Heart left ventricle (tissue), 16 donors: ENCODE data around the gene SCN9A. TPM values are rescaled to one million over a fixed set of nuclear protein-coding genes. Genes with fewer than 3 reads are reported as not detected.

Experiments
- ATAC-seq, 4 donors: fragments of 200-7000 bp; cut with Tn5 transposase; one replicate each; pipeline ENCODE4 v1.9.1; 2020 to 2022; ENCODE audit warnings: moderate library complexity in 4 of 4, mild to moderate bottlenecking in 3 of 4, moderate number of reproducible peaks in 1 of 4
- DNase-seq, 5 donors: peaks; one replicate each; pipeline ENCODE4 v3.0.0-alpha.2; 2020
- H3K27ac ChIP-seq, 12 donors: fragments of 200-600 bp; sonication (generic) in 4 of 12; one replicate each; pipeline versions ENCODE4 v1.5.0 to v1.8.0; 2016 to 2022; ENCODE audit warnings: mild to moderate bottlenecking in 2 of 12
- H3K27me3 ChIP-seq, 9 donors: fragments of 200-600 bp; sonication (generic) in 2 of 9; one replicate each; pipeline versions ENCODE4 v1.5.1 to v1.8.0; 2016 to 2022; ENCODE audit warnings: mild to moderate bottlenecking in 3 of 9
- H3K36me3 ChIP-seq, 9 donors: fragments of 200-600 bp; sonication (generic) in 2 of 9; one replicate each; pipeline versions ENCODE4 v1.5.0 to v1.8.0; 2018 to 2022; ENCODE audit warnings: mild to moderate bottlenecking in 2 of 9
- H3K4me1 ChIP-seq, 12 donors: fragments of 200-600 bp; sonication (generic) in 4 of 12; one replicate each; pipeline versions ENCODE4 v1.5.0 to v1.8.0; 2016 to 2022; ENCODE audit warnings: mild to moderate bottlenecking in 3 of 12
- H3K4me3 ChIP-seq, 12 donors: fragments of 200-600 bp; sonication (generic) in 4 of 12; one replicate each; pipeline versions ENCODE4 v1.5.0 to v1.8.0; 2017 to 2022; ENCODE audit warnings: mild to moderate bottlenecking in 9 of 12, moderate library complexity in 4 of 12
- H3K9me3 ChIP-seq, 12 donors: fragments of 200-600 bp; sonication (generic) in 4 of 12; one replicate each; pipeline versions ENCODE4 v1.5.0 to v1.8.0; 2016 to 2022; ENCODE audit warnings: mild to moderate bottlenecking in 1 of 12
- POLR2A ChIP-seq, 2 donors: fragments of 450-650 bp; IDR thresholded peaks; one replicate each; pipeline ENCODE4 v1.6.1; 2017; ENCODE audit warnings: antibody characterized with exemption in 2 of 2, mild to moderate bottlenecking in 2 of 2, moderate library complexity in 2 of 2
- WGBS, 4 donors: extraction: QIAGEN DNeasy Blood & Tissue Kit in 2 of 4; methylation state at CpG; one replicate each; pipeline versions ENCODE4 v1.1.5 to v1.1.7; 2013 to 2018; 5-methylcytosine and 5-hydroxymethylcytosine counted together
- intact Hi-C, 10 donors: fragments of 100-400 bp; cut with DNase I; formaldehyde crosslinking; loops; one replicate each; pipeline versions ENCODE4 v1.11.1 to v1.14.2; 2022
- polyA plus RNA-seq, 2 donors: library from polyadenylated mRNA; stranded (reverse); fragments of 200-250 nt; gene quantifications; one replicate each; pipeline ENCODE4 v1.2.3, GENCODE V29; 2013
- total RNA-seq, 9 donors: library from RNA; depleted of rRNA in 2 of 9; stranded (reverse); fragments of >200 nt in 2 of 9; fragmentation: NEBNext Ultra II Directional in 3 of 9; extraction: Animal tissue kit (Norgen Biotek cat#: 25700) in 3 of 9; gene quantifications; one replicate each; pipeline versions ENCODE4 v1.1.0 to v1.2.4, GENCODE V29; 2016 to 2023
- TF ChIP-seq, protein P1 (sequence below), 12 donors: fragments of 200-600 bp; sonication (generic) in 4 of 12; IDR thresholded peaks; one replicate each; pipeline versions ENCODE4 v1.5.0 to v1.8.0; 2018 to 2022; ENCODE audit warnings: antibody characterized with exemption in 12 of 12, mild to moderate bottlenecking in 5 of 12
- donor health status: ischemic (EF 13 %, LVEDD 7.1; RV severe dilation, severe dysfunction).
- donor health status: healthy with polysubstance abuse.
- donor health status: DM: no; HTN: yes; CAD: no.
- donor health status: DM: no; HTN: no; CAD: no.
- donor health status: ischemic (EF 25% LVEDD 6.9; RV normal size, moderate dysfunction).
- donor health status: ischemic (EF 25% LVEDD 5.7; RV mildly dilated, moderate dysfunction).
- donor health status: healthy.
- donor health status: DM: yes; HTN: yes; CAD: no.
- donor health status: ischemic (EF 35%, LVEDD 5.7; RV mildly dilated, moderate dysfunction).
- donor health status: nonischemic (EF 11% LVEDD 7.7; RV severe dilation, severe dysfunction).
- donor health status: DM: yes; HTN: yes; CAD: no.
- donor health status: PGD.
- donor health status: ischemic (EF 29% LVEDD 5.4; RV normal size, mild dysfunction).
- donor health status: nonischemic (EF 23%, LVEDD 6.1; RV moderate dilation, normal function).

Gene SCN9A
- total and polyA plus RNA-seq, 11 donors = 0.08 to 3.2 (median 0.99) TPM

DNA sequence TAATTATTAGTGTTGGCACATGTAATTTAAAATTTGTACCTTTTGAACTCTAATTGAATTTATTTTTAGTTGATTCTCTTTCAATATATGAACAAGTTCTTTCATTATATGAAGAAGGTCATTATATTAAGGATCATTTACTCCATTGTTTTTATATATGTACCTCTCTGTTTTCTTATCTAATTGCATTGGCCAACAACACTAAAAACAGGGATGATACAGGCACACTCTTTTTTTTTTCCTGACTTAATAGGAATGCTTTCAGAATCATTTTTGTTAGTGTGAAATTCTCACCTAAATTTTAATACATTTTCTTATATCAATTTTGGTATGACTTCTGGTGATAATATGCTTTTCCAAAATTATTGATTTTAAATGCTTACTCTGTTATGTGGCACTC is 173.0 kb downstream of the SCN9A start:
- no peaks in the 10 kb centered on the region for H3K27me3 ChIP-seq
- no peak overlapping the region for H3K27ac ChIP-seq
- no peak for TF ChIP-seq POLR2A (IDR thresholded peaks at IDR 0.05)
- TF ChIP-seq, protein P1, sequence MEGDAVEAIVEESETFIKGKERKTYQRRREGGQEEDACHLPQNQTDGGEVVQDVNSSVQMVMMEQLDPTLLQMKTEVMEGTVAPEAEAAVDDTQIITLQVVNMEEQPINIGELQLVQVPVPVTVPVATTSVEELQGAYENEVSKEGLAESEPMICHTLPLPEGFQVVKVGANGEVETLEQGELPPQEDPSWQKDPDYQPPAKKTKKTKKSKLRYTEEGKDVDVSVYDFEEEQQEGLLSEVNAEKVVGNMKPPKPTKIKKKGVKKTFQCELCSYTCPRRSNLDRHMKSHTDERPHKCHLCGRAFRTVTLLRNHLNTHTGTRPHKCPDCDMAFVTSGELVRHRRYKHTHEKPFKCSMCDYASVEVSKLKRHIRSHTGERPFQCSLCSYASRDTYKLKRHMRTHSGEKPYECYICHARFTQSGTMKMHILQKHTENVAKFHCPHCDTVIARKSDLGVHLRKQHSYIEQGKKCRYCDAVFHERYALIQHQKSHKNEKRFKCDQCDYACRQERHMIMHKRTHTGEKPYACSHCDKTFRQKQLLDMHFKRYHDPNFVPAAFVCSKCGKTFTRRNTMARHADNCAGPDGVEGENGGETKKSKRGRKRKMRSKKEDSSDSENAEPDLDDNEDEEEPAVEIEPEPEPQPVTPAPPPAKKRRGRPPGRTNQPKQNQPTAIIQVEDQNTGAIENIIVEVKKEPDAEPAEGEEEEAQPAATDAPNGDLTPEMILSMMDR (IDR thresholded peaks at IDR 0.05) = no peak
- no peaks in the 10 kb centered on the region for H3K36me3 ChIP-seq
- H3K4me3 ChIP-seq = no peak overlapping the region
- H3K4me1 ChIP-seq = no peaks in the 10 kb centered on the region
- intact Hi-C loops = no loop called here
- DNase-seq = no peak
- H3K9me3 ChIP-seq = peaks cover 0 to 31% (median 0%) of the 10 kb centered on the region in 12 donors
- no peak for ATAC-seq

- intact Hi-C loops = no loop called here
- no peaks in the 10 kb centered on the region for H3K36me3 ChIP-seq
- peaks cover 0 to 6% (median 0%) of the 10 kb centered on the region in 12 donors for H3K9me3 ChIP-seq
- H3K4me3 ChIP-seq = no peak overlapping the region
- no peaks in the 10 kb centered on the region for H3K4me1 ChIP-seq
- TF ChIP-seq POLR2A (IDR thresholded peaks at IDR 0.05) = no peak
- TF ChIP-seq, protein P1 (IDR thresholded peaks at IDR 0.05) = no peak
- no peak overlapping the region for H3K27ac ChIP-seq
- DNase-seq (no peak), ATAC-seq (no peak)
- 54 to 74% (median 69%) methylated on average over 3 of the region's 3 CpGs for WGBS, 4 donors
- H3K27me3 ChIP-seq = no peaks in the 10 kb centered on the region
Observed at GRCh38 chr2:166197446-166197845, 178.3 kb downstream of the SCN9A start.

GRCh38 chr2:166193407-166193806 is 182.3 kb downstream of the SCN9A start:
- Histone ChIP-seq H3K9me3 (no peaks in the 10 kb centered on the region), H3K27ac (no peak overlapping the region), H3K27me3 (no peaks in the 10 kb centered on the region), H3K4me3 (no peak overlapping the region), H3K4me1 (no peaks in the 10 kb centered on the region), H3K36me3 (no peaks in the 10 kb centered on the region)
- intact Hi-C loops = no loop called here
- 92 to 96% (median 94%) methylated on average over 2 of the region's 2 CpGs for WGBS, 4 donors
- no peak for ATAC-seq
- TF ChIP-seq POLR2A (IDR thresholded peaks at IDR 0.05) = no peak
- TF ChIP-seq, protein P1 (IDR thresholded peaks at IDR 0.05) = no peak
- DNase-seq = no peak

- Histone ChIP-seq H3K4me1 (no peaks in the 10 kb centered on the region), H3K4me3 (no peak overlapping the region), H3K9me3 (no peaks in the 10 kb centered on the region), H3K27ac (no peak overlapping the region), H3K36me3 (no peaks in the 10 kb centered on the region), H3K27me3 (no peaks in the 10 kb centered on the region)
- TF ChIP-seq, protein P1 (IDR thresholded peaks at IDR 0.05) = no peak
- TF ChIP-seq POLR2A (IDR thresholded peaks at IDR 0.05) = no peak
- intact Hi-C loops = loop anchor here in 2 of 10 donors (10.0 kb wide), 2 partner anchors 133 to 233 kb away; partner anchors contain the start of gene TTC21B (in 1 of the 2)
- 33 to 45% (median 36%) methylated on average over 3 of the region's 3 CpGs for WGBS, 4 donors
- DNase-seq = no peak
- ATAC-seq = no peak
Observed at GRCh38 chr2:166188084-166188483, 187.7 kb downstream of the SCN9A start.
